ENCODE data around the gene NUP188.

Gene NUP188

GRCh38 chr9:128947527-128948301, at the start of gene NUP188, which contains the start of gene DOLK:
Gene NUP188 (plus strand): TSS chr9:128947699. CDS start chr9:128947720, 21 bp downstream.
Gene DOLK (minus strand): TSS chr9:128947603. CDS start chr9:128947303, 300 bp downstream.
- peak; percentile 100 for DNase-seq

- DNase-seq, result no peak
Observed at GRCh38 chr9:128898382-128898781, 49.1 kb upstream of the NUP188 start.

- DNase-seq, result no peak
Observed at GRCh38 chr9:128898845-128899565, 48.5 kb upstream of the NUP188 start.

GRCh38 chr9:128899566-128900322, 47.8 kb upstream of the NUP188 start:
- DNase-seq, result peak in 1 of 2 experiments; percentile 62

- no peak for DNase-seq
Observed at GRCh38 chr9:128901379-128901778, 46.1 kb upstream of the NUP188 start.

GRCh38 chr9:128901822-128902221, 45.7 kb upstream of the NUP188 start:
- DNase-seq, result peak in 1 of 2 experiments; percentile 37

- DNase-seq, result peak; percentile 87 to 89
Observed at GRCh38 chr9:128902351-128903078, 45.0 kb upstream of the NUP188 start.

- DNase-seq, result no peak
Observed at GRCh38 chr9:128903079-128903461, 44.4 kb upstream of the NUP188 start.

- DNase-seq, result peak in 1 of 2 experiments; percentile 44
Observed at GRCh38 chr9:128903871-128904620, 43.5 kb upstream of the NUP188 start.

GRCh38 chr9:128905964-128906363, 41.5 kb upstream of the NUP188 start:
- no peak for DNase-seq

GRCh38 chr9:128906741-128907140, 40.8 kb upstream of the NUP188 start:
- DNase-seq, result no peak

- no peak for DNase-seq
Observed at GRCh38 chr9:128908372-128908771, 39.1 kb upstream of the NUP188 start.

GRCh38 chr9:128909859-128910258, 37.6 kb upstream of the NUP188 start:
- DNase-seq, result no peak

GRCh38 chr9:128910906-128911305, 36.6 kb upstream of the NUP188 start:
- no peak for DNase-seq

- DNase-seq, result no peak
Observed at GRCh38 chr9:128911529-128912035, 35.9 kb upstream of the NUP188 start.

- DNase-seq, result peak in 1 of 2 experiments; percentile 45
Observed at GRCh38 chr9:128912270-128912853, 35.1 kb upstream of the NUP188 start.

GRCh38 chr9:128913048-128913900, 34.2 kb upstream of the NUP188 start:
- DNase-seq, result no peak

- no peak for DNase-seq
Observed at GRCh38 chr9:128913995-128914772, 33.3 kb upstream of the NUP188 start.

- no peak for DNase-seq
Observed at GRCh38 chr9:128916204-128916603, 31.3 kb upstream of the NUP188 start.
